Inflammatory macrophage (primary cell): ENCODE measurements around the gene EYS.

Experiments used
- DNase-seq, 2 donors: peaks; one replicate each; pipeline ENCODE4 v3.0.0-alpha.2; 2020 to 2022

Gene EYS

DNA sequence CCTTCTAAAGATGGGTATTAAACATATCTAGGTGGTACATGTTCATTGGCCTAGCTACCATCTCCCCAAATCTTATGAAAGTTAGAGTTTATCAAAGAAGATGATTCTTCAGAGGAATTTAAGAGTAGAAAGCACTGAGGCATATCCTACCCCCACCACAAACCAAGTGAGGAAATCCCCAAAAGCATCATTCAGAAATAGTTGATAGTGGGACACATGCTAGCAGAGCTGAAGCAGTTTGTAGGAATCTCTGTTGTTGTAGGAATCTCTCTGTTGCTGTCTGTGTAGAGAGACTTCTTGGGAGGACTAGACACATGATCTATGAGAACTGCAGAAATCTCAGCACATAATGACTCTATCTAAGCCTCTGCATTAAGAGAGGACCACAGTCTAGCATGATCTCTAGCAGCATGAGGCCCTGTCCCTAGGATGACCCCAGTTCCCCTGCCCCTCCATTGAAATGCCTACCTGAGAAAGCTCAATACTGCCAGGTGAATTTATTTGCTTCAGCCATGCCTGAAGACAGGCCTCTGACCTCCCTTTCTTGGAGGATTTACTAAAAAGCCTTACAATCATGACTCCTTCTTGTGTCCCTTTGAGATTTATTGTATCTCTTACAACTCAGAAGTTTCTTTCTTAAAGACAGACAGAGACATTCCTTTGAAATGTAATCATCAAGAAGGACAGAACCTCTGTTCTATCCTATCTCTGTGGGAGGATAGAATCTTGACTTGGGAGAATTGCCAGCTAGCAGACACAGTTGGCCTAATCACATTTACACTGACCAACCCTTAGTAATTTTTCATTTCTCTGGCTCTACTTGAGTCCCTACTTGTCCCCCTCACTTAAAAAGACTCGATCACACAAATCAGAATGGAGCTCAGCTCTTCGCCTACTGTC lies 1489.1 kb downstream of the EYS start:
- no peak for DNase-seq

DNA sequence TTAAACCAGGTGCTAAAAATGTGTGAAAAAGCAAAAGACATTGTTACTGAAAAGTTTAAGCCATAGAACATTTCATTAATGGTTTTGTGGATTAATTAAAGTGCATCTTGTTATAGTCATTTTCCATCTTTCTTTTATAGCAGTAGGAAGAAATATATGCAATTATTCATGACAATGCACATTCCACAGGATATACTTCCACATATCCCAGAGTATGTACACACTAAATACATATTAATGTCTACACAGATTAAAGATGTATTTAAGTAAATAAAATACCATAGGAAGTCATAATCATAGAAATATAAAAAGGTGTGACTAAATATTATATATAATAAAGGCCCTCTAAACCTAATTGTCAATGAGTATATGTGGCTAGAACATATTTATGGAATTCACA lies 1492.7 kb downstream of the EYS start:
- no peak for DNase-seq

GRCh38 chr6:64213697-64214096 lies 1493.3 kb downstream of the EYS start:
- no peak for DNase-seq

GRCh38 chr6:64197246-64197645 lies 1509.8 kb downstream of the EYS start:
- DNase-seq = no peak

DNA sequence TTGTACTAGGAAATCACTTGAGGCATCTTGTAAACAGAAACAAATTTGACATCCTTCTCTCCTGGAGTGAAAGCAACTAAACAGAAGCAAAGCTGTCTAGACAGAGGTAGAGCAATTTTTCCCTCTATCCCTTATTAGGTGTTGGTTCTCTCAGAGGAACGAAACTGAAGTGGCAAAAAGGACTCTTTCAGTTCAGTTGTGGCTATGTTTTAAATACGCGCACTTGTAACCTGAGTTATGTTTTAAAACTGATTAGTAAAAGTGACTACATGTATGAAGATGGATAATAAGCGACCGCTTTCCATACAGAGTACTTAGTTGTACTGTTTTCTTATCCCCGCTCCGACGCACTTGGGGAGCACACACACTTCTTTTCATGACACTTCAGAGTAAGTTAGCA lies 1520.4 kb downstream of the EYS start:
- no peak for DNase-seq

DNA sequence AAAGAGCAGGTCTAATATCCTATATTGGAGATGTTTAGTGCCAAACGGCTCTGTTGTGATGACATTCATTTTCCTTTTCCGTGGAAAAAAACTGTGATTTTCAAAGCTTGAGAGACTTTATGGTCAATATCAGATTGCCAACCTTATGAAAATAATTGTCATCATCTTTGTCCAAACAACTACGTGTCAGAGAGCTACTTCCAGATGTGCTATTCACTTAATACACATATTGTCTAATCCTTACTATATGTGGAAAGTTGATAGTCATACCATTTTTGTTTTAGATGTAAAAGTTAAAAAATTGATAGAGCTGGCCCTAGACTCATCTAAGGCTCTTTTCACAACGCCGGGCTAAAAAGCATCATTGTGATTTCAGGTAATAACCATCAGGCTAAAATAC lies 1521.4 kb downstream of the EYS start:
- DNase-seq = no peak

DNA sequence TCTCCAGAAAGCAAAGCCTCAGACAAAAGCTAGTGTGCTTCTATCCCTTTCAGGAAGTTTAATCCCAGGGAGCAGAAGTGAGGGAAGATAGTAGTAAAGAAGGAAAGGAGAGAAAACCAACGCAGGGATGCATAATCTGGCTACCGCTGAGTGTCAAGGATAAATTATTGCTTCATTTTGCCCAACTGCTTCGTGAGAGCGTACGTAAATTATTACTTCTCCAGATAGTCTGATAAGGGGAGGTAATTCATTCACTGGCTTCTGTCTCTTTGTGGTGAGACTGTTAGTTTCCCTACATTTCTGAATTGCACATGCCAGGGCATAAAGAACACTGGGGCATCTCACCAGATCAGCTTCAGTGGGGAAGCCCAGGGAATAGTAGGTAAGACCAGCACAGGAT lies 1531.7 kb downstream of the EYS start:
- no peak for DNase-seq

DNA sequence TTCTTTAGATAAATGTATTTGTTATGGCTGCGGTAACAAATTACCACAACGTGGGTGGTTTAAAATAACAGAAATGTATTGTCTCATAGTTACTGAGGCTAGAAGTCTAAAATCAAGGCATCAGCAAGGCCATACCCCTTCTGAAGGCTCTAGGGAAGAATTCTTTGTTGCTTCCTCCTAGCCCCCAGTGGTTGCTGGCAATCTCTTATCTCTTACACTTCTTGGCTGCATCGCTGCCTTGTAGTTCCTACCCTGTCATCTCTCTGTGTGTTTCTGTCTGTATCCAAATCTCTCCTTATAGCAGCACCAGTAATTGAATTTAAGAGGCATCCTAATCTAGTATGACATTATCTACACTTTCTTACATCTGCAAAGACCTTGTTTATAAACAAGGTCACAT lies 1536.7 kb downstream of the EYS start:
- DNase-seq = no peak

DNA sequence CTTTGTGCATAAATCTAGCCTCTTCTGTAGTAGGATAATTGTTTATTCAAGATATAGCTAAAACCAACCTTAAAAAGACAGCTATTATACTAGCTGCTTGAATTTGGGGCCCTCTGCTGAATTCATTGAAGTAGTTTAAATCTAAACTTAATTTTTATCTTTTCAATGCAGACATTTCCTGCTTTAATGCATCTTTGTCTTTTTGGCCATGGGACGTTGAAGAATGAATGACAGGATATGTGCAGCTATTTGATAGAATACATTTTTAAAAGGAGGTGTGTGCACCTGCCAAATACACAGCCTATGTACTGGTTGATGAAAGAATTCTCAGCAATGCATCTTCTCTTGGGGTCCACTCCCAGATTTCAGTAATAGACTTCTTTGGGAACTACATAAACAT lies 1546.5 kb downstream of the EYS start:
- DNase-seq = no peak

GRCh38 chr6:64155063-64155462 lies 1552.0 kb downstream of the EYS start:
- DNase-seq = no peak

DNA sequence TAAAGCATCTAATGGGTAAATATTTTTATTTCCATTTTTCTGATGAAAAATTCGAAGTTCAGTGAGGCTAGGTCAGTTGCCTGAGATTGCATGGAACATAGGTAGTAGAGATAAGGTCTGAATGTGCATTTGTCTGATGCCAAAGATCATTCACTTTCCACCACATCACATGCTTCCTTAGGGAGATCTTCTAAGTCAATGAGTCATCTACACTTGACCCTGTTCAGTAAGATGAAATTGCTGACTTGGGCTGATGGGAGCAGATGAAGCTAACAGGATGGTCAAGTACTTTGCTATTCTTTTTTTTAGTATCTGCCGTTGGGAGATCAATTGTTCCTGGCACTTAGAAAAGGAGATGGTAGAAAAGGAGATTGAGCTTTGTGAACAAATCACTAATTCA lies 1560.2 kb downstream of the EYS start:
- no peak for DNase-seq

DNA sequence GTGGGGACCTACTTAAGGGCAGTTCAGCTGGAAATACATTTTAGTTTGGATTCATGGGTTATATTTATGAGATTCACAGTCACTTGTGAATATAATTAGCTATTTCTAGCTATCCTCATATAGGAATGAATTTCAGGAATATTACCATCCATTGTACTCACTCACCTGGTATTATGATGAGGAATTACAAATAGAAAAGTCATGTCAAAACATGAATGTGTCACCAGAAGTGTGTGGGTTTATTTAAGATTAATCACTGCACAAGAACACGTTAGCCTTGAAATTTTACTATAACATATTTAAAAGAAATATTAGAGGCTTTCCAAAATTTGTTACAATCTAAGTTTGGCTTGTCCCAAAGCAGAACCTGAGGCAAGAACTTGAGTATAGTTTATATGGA lies 1560.9 kb downstream of the EYS start:
- no peak for DNase-seq

GRCh38 chr6:64145658-64146057 lies 1561.4 kb downstream of the EYS start:
- no peak for DNase-seq

DNA sequence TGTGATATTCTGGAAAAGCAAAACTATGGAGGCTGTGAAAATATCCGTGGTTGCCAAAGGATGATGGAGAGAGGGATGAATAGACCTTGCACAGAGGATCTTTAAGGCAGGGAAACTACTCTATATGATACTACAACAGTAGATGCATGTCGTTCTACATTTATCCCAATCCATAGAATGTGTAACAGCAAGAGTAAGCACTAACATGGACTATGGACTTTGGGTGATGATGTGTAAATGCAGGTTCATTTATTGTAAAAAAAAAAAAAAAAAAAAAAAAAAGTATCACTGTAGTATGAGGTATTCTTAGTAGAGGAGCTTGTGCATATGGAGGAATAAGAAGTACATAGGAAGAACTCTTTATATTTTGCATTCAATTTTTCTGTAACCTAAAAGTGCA lies 1563.9 kb downstream of the EYS start:
- DNase-seq = no peak

DNA sequence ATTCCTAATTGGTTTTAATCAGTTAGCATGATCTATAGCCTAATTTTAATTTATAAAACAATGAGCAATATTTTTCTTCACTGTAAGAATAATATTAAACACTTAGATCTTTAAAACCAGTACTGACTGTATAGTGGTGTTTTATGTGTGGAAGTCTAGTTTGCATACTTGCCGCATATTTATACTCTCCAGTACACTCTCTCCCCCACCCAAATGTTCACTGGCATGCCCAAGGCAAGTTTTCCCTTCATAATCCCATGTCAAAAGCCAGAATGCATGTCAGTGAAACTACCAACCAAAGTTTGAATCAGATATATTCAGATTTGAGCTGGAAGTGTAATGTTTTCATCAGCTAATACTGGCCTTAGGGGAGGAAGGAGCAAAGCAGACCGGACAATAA lies 1565.3 kb downstream of the EYS start:
- DNase-seq = no peak

GRCh38 chr6:64128301-64129024 lies 1578.6 kb downstream of the EYS start:
- DNase-seq = no peak

DNA sequence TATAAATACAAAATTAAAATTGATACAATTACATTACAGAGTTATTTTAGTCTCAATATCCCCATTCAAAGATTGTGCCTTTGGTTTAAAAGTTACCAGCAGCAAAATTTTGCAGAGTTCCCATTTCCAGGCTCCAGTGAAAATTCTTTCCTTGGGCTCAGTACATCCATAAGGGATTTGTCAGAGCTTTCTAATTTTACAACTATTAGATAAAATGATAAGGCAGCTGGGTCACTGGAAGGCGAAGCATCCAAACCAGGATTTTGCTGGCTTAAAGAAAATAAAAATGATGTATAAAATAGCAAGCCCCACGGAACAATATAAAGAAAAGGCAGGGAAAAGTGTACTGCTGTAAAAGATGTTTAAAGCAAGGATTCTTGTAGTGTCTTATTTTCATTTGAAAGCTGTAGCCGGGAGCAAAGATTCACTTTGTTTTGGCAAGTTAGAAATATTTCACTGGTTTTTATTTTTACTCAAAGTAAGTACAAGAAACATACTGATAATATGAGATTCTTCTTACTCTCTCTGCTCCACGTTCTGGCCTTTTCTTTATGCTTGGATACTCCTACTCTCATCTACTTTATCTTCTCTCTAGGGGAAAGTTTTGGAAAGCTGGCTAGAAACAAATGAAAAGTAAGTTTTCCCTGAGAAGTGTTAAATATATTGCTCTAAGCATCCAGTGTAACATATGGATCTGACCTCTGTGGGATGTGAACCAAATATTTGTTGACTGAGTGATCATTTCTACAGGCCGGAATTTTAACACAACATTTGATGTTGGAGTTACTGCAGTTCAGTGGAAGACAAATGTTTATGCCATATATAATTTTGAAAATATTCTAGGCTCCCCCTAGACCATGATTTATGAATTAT lies 1583.0 kb downstream of the EYS start:
- no peak for DNase-seq

DNA sequence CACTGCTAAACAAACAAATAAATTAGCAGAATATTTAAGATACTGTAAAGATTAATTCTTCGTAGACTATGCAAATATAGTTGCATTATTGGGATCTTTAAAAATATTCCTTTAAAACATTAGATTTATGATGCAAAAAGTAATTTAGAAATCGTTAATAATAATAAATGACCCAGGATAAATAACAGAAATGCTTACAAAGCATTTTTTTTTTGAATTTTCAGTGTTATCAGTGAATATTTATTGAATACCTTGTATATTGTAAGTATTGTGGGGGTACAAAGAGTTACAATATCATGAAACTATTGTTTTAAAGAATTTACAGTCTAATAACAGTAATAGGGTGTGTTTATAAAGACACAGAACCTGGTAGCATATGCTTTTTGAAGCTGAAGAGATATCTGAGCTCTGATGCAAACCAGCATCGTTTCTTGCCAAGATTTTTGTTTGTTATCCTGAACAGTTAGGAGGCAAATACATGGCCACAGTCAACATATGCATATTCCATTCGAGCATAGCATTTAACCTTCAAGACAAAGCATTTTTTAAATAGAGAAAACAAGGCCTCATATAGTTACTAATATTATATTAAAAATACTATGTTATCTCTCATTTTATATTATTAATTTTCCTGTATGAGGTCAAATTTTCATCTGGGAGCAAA lies 1584.2 kb downstream of the EYS start:
- DNase-seq = no peak

- no peak for DNase-seq
Observed at GRCh38 chr6:64121011-64121565, 1585.9 kb downstream of the EYS start.

DNA sequence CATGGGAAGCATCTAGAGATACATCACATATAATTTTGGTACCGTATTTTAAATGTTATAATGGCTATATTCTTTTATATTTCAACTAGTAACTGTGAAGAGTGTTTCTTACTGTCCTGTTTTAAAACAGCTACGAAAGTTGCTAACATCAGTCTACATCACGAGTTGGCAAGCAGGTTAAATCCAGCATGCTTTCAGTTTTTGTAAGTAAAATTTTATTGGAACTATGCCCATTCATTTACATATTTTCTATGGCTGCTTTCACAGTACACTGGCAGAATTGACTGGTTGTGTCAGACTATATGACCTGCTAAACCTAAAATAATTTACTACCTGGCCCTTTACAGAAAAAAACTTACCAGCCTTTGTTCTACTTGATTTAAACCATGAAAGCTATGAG lies 1593.3 kb downstream of the EYS start:
- DNase-seq = no peak

GRCh38 chr6:64104051-64104450 lies 1603.0 kb downstream of the EYS start:
- DNase-seq = no peak

- no peak for DNase-seq
Observed at GRCh38 chr6:64103480-64103879, 1603.5 kb downstream of the EYS start.
